Measurements from ENCODE around the gene RBFOX1.

Gene RBFOX1

DNA sequence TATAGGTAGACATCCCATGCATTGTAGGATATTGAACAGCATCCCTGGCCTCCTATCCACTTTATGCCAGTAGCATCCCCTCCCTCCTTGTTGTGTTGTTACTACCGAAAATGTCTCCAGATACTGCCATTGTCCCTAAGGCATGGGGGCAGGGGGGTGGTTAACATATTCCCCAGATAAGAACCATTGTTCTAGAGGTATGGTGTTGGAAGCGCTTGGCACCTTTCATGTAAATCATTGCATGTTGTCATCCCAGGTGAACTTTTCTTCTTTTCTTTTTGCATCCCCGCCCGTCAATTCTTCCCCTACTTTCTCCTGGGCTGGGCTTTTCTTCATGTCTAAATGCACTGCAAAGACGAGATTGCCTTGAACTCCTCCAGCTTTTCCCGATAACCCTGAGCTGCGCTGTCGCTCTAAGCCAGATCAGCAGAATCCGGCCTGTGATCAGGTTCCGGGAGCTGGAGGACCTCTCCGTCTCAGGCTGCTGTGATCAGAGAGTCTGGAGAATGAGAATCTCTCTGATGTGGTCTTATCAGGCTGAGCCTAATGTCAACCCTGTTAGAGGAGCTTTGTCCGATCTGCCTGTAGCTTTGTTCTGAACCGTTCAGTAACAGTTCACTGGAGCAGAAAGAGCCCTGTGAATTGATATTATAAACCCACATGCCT is 76.2 kb downstream of the RBFOX1 start:
- TF ChIP-seq ZFX (IDR thresholded peaks at IDR 0.05; ENCODE audit: borderline replicate concordance) = no peak
- TF ChIP-seq, protein P1, sequence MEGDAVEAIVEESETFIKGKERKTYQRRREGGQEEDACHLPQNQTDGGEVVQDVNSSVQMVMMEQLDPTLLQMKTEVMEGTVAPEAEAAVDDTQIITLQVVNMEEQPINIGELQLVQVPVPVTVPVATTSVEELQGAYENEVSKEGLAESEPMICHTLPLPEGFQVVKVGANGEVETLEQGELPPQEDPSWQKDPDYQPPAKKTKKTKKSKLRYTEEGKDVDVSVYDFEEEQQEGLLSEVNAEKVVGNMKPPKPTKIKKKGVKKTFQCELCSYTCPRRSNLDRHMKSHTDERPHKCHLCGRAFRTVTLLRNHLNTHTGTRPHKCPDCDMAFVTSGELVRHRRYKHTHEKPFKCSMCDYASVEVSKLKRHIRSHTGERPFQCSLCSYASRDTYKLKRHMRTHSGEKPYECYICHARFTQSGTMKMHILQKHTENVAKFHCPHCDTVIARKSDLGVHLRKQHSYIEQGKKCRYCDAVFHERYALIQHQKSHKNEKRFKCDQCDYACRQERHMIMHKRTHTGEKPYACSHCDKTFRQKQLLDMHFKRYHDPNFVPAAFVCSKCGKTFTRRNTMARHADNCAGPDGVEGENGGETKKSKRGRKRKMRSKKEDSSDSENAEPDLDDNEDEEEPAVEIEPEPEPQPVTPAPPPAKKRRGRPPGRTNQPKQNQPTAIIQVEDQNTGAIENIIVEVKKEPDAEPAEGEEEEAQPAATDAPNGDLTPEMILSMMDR (IDR thresholded peaks at IDR 0.05) = no peak
- H3K27ac ChIP-seq = no peak overlapping the region

DNA sequence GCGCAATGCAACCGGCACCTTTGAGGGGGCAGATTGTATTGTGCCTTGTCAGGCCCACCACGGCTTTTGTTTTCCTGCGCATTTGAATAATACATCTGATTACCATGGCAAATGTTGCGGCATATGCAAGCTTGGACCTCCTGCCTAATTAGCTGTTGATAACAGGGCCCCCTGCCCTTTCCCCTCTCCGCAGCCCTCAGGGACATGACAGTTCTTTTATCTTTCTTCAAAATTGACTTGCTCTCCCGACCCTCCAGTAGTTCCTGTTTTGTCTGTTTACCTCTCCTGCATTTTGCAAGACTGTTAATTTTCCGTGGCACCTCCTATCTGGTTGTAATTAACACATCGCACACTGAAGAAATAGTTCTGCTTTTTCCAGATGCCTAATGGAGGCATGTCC is 86.8 kb downstream of the RBFOX1 start:
- no peak for TF ChIP-seq ZFX (IDR thresholded peaks at IDR 0.05; ENCODE audit: borderline replicate concordance)
- TF ChIP-seq, protein P1 (IDR thresholded peaks at IDR 0.05) = no peak
- H3K27ac ChIP-seq = no peak overlapping the region

DNA sequence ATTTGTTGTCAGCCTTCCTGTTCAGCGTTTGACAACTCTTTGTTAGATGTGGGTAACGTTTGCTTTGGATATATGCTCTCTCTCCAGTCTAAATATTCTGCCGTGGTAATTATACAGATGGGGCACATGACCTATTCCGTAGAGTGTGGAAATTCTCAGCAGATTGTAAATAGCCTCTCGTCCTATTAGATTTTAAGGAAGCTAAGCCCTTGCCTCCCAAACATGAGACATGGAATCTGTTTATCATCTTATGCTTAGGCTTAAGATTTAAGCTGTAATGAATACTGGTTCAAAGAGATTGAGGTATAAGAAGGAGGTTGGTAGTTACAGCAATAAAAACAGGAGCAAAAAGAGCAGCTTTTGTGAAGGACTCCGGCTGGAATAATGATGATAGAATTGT is 87.4 kb downstream of the RBFOX1 start:
- TF ChIP-seq, protein P1 (IDR thresholded peaks at IDR 0.05) = no peak
- TF ChIP-seq ZFX (IDR thresholded peaks at IDR 0.05; ENCODE audit: borderline replicate concordance) = no peak

DNA sequence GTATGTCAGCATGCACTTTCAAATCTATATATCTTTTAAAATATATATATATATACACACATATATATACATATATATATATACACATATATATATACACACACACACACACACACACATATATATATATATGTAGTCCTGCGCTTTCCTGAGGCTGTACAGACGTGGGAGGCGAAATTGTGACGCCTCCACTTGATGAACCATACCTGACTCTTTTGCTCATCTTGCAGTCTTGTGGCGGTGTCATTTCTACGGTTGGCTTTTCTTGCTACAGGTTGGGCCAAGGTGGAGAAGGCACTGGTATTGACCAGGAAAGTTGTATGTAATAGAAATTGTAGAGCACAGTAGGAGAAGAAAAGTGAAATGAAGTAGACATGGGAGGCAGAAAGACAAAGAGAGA is 88.2 kb downstream of the RBFOX1 start:
- TF ChIP-seq, protein P1 (IDR thresholded peaks at IDR 0.05) = no peak
- no peak for TF ChIP-seq ZFX (IDR thresholded peaks at IDR 0.05; ENCODE audit: borderline replicate concordance)
- H3K27ac ChIP-seq = no peak overlapping the region

More for the DNA sequence above, 87.4 kb downstream of the RBFOX1 start:
- H3K27ac ChIP-seq = no peak overlapping the region

DNA sequence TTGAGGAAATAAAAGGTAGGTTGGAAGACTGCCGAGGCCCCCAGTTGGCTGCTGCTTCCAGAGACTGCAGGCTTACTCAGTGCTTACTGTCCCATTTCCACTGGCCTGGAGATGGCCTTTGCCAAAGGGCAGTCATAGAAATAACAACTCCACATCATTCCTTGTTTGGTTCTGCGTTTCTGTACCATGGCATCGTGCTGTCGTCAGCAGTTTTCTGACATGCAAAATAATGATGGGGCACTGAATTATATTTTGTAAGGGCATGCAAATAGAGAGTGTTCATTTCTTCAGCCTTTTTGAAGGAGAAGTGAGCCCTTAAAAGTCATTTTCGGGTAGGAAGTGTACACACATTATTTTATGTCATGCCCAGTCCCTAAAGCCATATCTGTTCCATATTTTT is 88.9 kb downstream of the RBFOX1 start:
- no peak overlapping the region for H3K27ac ChIP-seq
- TF ChIP-seq, protein P1 (IDR thresholded peaks at IDR 0.05) = no peak
- no peak for TF ChIP-seq ZFX (IDR thresholded peaks at IDR 0.05; ENCODE audit: borderline replicate concordance)

DNA sequence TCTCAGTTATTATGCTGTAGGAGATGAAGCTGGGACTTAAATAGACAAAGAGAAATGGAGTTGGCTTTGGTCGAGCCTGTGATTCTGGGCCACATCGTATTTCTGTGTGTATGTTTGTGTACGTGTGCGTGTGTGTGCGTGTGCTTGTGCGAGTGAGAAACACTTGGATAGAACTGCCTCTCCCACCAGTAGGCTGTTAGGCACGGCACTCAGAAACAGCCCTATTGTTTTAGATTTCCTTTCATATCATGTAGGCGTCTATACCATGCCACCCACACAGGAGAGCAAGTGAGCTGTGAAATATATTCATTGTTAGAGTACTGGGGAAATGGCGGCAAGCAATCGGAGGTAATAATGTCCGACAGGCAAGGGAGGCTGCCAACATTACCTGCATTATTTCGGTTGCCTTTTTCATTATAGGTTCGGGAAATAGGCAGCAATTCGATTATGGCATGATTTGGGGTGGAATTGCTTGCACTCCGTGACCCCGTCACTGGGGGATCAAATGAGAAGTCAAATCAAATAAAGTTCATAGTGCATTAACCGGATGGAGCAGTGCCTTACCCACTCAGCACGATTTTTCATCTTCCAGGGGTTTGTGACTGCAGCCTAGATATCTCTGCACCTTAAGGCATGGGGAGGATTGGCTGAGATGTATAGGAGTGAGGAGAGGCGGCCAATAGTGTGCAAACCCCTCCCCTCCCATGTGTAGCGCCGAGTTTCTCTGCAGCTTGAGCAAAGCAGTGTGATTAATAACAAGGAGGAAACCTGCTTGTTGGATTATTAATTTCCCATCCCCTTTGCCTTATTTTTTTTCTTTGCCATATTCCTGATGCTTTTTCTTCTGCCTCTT is 89.6 kb downstream of the RBFOX1 start:
- TF ChIP-seq, protein P1 (IDR thresholded peaks at IDR 0.05) = no peak
- no peak overlapping the region for H3K27ac ChIP-seq

DNA sequence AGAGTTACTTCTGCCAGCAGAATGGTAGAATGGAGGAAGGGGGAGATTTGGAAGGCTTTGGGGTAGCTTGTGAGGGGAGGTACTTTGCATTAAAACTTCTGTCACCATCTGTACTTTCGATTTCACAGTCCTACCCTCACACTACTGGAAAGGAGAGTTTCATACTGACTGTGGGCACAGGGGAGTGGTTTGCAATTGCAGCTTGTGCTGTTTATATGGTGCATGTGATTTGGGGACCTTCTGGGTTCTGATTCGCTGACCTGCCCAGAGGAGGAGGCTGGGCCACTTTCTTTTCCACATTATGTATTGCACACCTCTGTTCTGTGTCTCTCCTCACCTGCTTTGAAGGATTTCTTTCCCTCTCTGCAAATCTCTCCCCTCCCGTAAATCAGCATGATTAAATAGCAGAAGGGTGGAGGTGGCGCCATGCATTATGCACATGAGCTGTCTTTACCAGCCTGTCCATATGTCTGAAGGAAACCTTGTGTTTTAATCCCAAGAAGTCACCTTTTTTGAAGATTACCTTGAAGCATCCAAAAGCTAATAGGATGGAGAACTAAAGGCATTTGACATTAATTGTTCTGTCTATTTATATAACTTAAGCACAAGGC is 90.9 kb downstream of the RBFOX1 start:
- H3K27ac ChIP-seq = no peak overlapping the region
- TF ChIP-seq, protein P1 (IDR thresholded peaks at IDR 0.05) = no peak
- TF ChIP-seq ZFX (IDR thresholded peaks at IDR 0.05; ENCODE audit: borderline replicate concordance) = no peak
